ENCODE data around the gene KBTBD4.

The KBTBD4 gene

GRCh38 chr11:47578524-47579494 is at the start of gene KBTBD4, which contains the start of gene NDUFS3:
Gene KBTBD4, minus strand, starts transcription at chr11:47578970. Its CDS starts 19 bp downstream, at chr11:47578951.
Gene NDUFS3, plus strand, starts transcription at chr11:47579074. Its CDS starts 18 bp downstream, at chr11:47579092.
- no peak for FAIRE-seq
- no peak for TF ChIP-seq CTCF (IDR thresholded peaks at IDR 0.05; ENCODE audit: insufficient read depth, missing control alignments)
- peak; percentile 91 for DNase-seq (ENCODE audit: insufficient read length, low spot score)

- DNase-seq (ENCODE audit: insufficient read length, low spot score), result no peak
- no peak for FAIRE-seq
- no peak for TF ChIP-seq CTCF (IDR thresholded peaks at IDR 0.05; ENCODE audit: insufficient read depth, missing control alignments)
These were observed 49.3 kb upstream of the KBTBD4 start for GRCh38 chr11:47628026-47628425.

- no peak for TF ChIP-seq CTCF (IDR thresholded peaks at IDR 0.05; ENCODE audit: insufficient read depth, missing control alignments)
- DNase-seq (ENCODE audit: insufficient read length, low spot score), result no peak
- no peak for FAIRE-seq
These were observed 47.5 kb upstream of the KBTBD4 start for GRCh38 chr11:47626234-47626633.

- FAIRE-seq (peak; percentile 77), DNase-seq (ENCODE audit: insufficient read length, low spot score) (no peak)
- no peak for TF ChIP-seq CTCF (IDR thresholded peaks at IDR 0.05; ENCODE audit: insufficient read depth, missing control alignments)
These were observed 42.1 kb upstream of the KBTBD4 start for GRCh38 chr11:47620836-47621378.

GRCh38 chr11:47617417-47617809 is 38.6 kb upstream of the KBTBD4 start:
- no peak for TF ChIP-seq CTCF (IDR thresholded peaks at IDR 0.05; ENCODE audit: insufficient read depth, missing control alignments)
- DNase-seq (ENCODE audit: insufficient read length, low spot score) (no peak), FAIRE-seq (no peak)

- DNase-seq (ENCODE audit: insufficient read length, low spot score) (peak; percentile 56), FAIRE-seq (no peak)
- TF ChIP-seq CTCF (IDR thresholded peaks at IDR 0.05; ENCODE audit: insufficient read depth, missing control alignments), result peak; percentile 94
These were observed 38.1 kb upstream of the KBTBD4 start for GRCh38 chr11:47616726-47617416.

Data from D721Med (cell line).